Panc1 (cell line): ENCODE data around the gene WSCD2.

Experiments used
- POLR2AphosphoS5 ChIP-seq: IDR thresholded peaks from 2 replicates; pipeline ENCODE4 v1.6.1; 2012; ENCODE audit warnings: mild to moderate bottlenecking, low read depth, low read length, moderate library complexity
- REST ChIP-seq, 2 experiments: IDR thresholded peaks; 2 replicates each; pipeline ENCODE4 v1.6.1; 2011 to 2012; ENCODE audit warnings: low read depth in 2 of 2, control low read depth in 1 of 2, low read length in 1 of 2, mild to moderate bottlenecking in 1 of 2, moderate library complexity in 1 of 2; ENCODE audit not compliant: insufficient read depth in 1 of 2
- SIN3A ChIP-seq: IDR thresholded peaks from 2 replicates; pipeline ENCODE4 v1.6.1; 2012; ENCODE audit warnings: low read depth, mild to moderate bottlenecking, low read length, moderate library complexity, borderline replicate concordance; ENCODE audit not compliant: insufficient read depth
- TCF7L2 ChIP-seq: IDR thresholded peaks from 2 replicates; pipeline ENCODE4 v1.6.1; 2011; ENCODE audit warnings: mild to moderate bottlenecking, low read depth, low read length, inconsistent platforms
- TF ChIP-seq, protein P1 (sequence below): fragments of 450-650 bp; IDR thresholded peaks from 2 replicates; pipeline ENCODE4 v1.5.1; 2017; ENCODE audit warnings: mild to moderate bottlenecking

DNA sequence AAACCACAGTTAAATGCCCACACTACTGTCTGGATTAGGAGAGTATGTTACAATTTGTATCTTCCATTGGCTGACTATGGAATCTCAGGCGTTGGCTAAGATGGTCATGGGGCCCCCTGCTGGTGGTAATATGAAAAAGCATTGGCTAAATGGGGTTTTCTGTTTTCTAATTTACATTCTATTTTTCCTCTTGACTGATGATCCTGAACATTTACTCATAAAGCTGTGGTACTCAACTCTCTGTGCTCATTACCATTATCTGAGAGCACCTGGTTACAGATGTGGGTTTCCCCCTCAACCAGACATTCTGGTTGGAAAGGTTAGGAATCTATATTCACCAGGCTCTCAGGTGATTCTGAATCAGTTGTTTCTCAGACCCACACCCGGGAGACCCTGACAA lies 64.8 kb downstream of the WSCD2 start:
- TF ChIP-seq, protein P1, sequence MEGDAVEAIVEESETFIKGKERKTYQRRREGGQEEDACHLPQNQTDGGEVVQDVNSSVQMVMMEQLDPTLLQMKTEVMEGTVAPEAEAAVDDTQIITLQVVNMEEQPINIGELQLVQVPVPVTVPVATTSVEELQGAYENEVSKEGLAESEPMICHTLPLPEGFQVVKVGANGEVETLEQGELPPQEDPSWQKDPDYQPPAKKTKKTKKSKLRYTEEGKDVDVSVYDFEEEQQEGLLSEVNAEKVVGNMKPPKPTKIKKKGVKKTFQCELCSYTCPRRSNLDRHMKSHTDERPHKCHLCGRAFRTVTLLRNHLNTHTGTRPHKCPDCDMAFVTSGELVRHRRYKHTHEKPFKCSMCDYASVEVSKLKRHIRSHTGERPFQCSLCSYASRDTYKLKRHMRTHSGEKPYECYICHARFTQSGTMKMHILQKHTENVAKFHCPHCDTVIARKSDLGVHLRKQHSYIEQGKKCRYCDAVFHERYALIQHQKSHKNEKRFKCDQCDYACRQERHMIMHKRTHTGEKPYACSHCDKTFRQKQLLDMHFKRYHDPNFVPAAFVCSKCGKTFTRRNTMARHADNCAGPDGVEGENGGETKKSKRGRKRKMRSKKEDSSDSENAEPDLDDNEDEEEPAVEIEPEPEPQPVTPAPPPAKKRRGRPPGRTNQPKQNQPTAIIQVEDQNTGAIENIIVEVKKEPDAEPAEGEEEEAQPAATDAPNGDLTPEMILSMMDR = peak; percentile 80
- no peak for TF ChIP-seq POLR2AphosphoS5
- TF ChIP-seq REST (IDR thresholded peaks at IDR 0.05; ENCODE audit: insufficient read depth in 1 of 2, low read depth in 2 of 2, low read length in 1 of 2) = no peak
- TF ChIP-seq TCF7L2 = no peak
- TF ChIP-seq SIN3A = no peak
